Jurkat, Clone E6-1 (cell line): ENCODE results near the gene TSHZ1.
"Not testable (repeated sequence)": the region's sequence is repeated elsewhere in the genome, so short reads cannot be mapped to it uniquely, and the experiment has no call there.

Source experiments
- DNase-seq: peaks from one replicate; pipeline ENCODE4 v3.0.0-alpha.2; 2011; ENCODE audit warnings: low read depth, low spot score
- H3K4me3 ChIP-seq: 2 replicates; pipeline ENCODE4 v1.5.1; 2011; ENCODE audit warnings: mild to moderate bottlenecking, low read length, control low read depth, moderate library complexity

The TSHZ1 gene

DNA sequence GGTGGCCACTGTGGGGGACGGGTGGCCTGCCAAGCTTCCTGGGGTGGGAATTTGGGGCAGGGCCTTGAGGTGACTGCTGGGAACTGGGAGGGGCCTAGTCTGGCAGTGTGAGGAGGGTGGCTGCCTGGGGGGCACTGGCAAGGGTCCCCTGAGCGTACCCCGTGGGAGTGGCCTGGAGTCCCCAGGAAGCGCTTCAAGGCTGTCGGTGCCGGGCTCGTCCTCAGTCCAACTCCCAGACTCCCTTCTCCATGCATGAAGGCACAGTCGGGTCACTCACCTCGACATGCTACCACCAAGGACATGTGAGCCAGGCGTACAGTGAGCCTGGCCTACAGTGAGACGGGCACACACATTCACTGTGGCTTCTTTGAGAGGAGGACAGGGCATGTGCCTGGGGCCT, 111.6 kb downstream of the TSHZ1 start:
- H3K4me3 ChIP-seq = no peak overlapping the region
- DNase-seq = no peak

DNA sequence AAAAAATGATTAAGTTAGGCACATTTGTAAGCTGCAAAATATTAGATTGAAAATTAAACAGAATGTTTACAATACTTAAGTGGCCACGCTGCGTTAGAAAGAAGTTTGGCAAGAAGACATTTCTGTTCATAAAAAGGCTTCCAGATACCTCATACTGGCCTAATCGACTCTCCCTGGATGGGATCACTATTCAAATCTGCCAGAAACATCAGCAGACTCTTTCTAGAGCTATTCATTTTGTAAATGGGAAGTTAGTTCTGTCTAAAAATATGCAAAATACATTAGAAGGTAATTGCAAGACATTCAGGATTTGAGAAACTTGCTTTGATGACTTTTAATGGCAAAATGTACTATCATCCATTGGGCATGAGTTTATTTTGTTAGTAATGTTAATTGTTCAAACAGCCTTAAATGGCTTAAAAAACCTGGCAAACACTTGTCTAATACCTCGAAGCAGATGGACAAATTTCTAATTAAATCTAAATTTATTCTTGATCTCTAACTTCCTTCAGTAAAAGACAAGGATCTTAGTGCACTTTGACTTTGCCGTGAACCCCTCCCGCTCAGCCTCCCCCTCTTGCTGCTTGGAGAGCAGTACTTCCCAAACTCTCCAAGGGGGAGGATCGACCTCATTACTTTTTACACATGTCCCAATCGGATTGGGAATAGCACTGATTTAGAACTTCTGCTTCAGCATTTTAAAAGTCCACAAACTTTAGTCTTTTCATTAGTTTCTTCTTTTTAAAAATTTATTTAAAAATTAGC, 113.4 kb downstream of the TSHZ1 start:
- no peak overlapping the region for H3K4me3 ChIP-seq
- DNase-seq = no peak

DNA sequence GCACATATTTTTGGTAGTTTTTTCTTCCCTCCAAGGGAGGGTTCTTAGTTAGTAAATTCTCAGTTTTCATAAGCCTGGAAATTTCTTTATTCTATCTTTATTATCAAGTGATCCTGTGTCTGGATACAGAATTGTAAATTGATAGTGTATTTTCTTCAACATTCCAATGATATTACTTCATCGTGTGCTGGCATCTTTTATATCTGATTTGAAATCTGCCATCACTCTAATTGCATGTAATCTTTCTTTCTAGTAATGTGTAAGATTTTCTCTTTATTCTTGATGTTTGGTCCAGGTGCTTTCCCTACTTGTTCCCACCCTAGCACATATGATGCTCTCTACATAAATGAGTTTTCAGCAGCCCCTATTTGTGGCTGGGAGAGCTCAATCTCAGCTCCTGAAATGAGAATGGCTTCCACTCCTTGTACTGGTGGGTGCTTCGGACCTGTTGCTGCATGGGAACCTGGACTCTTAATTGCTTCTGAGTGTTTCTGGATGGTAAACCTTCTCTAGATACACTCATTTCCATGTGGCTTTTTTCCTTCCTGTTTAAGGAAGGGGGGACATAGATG, 114.2 kb downstream of the TSHZ1 start:
- no peak for DNase-seq

DNA sequence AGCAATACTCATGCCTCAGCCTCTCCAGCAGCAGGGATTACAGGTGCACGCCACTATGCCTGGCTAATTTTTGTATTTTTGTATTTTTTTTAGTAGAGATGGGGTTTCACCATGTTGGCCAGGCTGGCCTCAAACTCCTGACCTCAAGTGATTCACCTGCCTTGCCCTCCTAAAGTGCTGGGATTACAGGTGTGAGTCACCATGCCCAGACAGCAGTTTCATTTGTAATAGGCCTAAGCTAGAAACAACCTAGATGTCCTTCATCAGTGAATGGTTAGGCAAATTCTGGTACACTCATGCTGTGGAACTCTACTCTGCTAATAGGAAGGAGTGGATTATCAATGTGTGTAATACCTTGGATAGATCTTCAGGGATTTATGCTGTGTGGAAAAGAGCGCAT, 119.2 kb downstream of the TSHZ1 start:
- H3K4me3 ChIP-seq, DNase-seq: not testable (repeated sequence)

More for the DNA sequence above, 114.2 kb downstream of the TSHZ1 start:
- no peak overlapping the region for H3K4me3 ChIP-seq

DNA sequence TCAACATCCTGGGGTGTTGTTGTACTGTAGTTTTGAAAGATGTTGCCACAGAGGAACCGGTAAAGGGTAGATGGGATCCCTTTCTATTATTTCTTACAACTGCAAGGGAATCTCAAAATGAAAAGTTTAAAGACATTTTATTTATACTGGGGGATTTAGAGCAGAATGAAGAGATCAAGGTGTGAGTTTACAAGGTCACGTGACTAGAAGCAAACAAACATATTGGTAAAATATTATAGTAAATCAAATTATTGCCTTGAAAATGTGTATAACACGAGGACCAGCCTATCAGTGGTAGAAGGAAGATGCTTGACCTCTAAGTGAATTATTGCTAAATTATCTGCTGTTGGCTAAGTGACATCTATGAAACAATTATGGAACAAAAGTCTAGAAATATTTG, 119.7 kb downstream of the TSHZ1 start:
- no peak overlapping the region for H3K4me3 ChIP-seq

DNA sequence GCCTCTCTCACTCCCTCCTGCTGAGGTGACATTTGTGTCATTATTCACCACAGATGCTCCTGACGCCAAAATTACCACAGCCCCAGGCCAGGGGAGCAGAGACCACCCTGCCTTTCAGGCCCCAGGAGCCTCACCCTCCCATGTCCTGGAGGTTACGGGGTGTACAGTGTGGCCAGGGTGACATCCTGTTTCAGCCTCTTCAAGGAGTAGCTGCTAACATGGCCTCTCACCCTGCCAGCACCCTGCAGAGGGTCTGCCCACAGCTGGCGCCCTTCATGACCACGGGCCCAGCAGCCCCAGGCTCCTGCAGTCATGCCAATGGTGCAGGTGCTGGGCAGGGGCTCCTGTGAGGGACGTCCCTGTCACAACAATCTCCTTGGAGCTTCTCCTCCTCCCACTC, 124.3 kb downstream of the TSHZ1 start:
- DNase-seq = no peak
- no peak overlapping the region for H3K4me3 ChIP-seq

More for the DNA sequence above, 119.7 kb downstream of the TSHZ1 start:
- no peak for DNase-seq

DNA sequence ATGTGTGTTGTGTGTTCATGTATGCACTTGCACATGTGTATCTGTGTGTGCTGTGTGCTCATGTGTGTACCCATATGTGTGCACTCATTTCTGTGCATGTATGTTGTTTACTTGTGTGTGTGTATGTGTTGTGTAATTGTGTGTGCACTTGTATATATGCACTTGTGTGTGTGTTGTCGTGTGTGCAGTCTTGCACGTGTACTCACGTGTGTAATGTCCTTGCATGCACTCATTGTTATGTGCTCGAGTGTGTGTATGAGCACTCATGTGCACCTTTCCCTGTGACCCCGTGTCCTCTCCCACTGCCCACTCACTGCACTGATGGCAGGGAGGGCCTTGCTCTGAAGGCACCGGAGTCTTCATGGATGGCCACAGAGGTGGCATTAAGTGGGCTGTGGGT, 124.9 kb downstream of the TSHZ1 start:
- DNase-seq = no peak
- no peak overlapping the region for H3K4me3 ChIP-seq

DNA sequence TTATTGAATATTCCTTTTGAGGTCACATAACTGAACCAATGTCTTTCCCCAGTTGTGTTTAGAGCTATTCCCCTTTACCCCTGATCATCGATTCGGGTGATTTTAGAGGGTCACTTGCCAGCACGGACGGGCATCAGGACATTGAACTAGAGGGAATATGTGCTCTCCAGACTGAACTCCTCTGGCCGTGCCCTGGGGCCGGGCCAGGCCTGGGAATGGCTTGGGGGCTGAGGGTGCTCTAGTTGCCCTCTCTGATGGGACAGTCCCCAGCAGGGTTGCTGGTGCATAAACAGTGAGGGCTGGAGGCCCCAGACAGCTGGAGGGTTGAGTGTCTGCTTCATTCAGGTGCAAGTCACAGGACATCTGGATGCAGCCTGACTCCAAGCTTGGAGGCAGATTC, 126.2 kb downstream of the TSHZ1 start:
- DNase-seq = no peak
- H3K4me3 ChIP-seq = no peak overlapping the region

DNA sequence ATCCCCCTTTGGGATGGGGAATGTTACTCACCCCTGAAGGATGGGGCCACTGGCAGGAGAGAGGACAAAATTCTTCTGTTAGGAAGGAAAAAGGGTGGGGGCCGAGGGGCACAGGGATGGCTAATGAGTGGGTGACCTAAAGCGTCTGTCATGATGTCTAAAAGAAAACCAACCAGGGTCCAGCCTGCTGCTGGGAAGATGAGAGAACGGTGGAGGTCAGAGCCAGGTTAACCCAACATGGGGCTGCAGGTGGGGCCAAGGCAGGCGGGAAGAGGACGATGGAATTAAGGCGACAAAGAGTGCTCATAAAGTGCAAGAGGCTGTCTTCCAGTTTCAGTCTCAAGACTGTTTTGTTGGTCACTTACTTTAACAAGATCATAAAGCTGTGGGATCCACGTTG, 126.8 kb downstream of the TSHZ1 start:
- no peak overlapping the region for H3K4me3 ChIP-seq
- DNase-seq = no peak

DNA sequence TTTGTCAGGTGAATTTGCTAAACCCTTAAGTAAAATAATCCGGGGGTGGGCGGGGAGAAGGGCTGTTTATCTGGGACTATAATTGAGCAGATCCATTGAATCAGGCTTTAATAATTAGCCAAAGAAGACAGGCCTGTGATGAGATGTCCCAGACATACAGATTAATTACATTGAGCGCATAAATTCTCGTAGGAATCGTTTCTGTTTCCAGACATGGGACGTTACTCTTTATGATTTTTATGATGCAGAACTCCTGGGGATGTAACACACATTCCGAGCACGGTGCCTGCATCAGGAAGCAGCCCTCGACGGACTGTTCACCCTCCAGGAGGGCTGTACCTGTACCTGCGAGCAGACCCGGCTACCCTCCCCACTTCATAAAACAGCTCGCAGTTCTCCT, 128.0 kb downstream of the TSHZ1 start:
- no peak for DNase-seq
- H3K4me3 ChIP-seq = no peak overlapping the region
